ENCODE results near the gene PEAR1. TPM values are rescaled to one million over a fixed set of nuclear protein-coding genes. Genes with fewer than 3 reads are reported as not detected.

Gene PEAR1
- total and polyA plus RNA-seq, 2 of the 4 experiments (the other 2 are of a cell fraction) = 2.0 to 44.4 TPM

DNA sequence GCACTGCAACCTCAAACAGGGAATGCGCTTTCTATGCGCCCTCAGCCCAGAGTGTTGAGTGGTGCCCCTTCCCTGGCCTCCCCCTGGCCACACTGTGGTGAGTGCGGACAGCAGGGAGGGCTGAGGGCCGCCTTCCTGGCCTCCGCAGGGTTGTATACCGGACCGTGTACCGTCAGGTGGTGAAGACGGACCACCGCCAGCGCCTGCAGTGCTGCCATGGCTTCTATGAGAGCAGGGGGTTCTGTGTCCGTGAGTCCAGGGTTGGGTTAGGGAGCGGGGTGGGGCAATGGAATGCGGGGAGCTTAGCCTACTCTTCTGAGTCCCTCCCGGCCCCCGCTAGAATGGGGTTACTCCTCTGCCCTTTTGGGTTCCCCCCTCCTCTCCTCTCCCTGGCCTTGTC, 11.7 kb downstream of the PEAR1 start:
- H2BK5ac ChIP-seq (ENCODE audit: low read depth, low read length, poor library complexity, severe bottlenecking) = no peak overlapping the region
- no peak overlapping the region for H2AFZ ChIP-seq (replicated peaks; ENCODE audit: low read length, poor library complexity)
- TF ChIP-seq USF2 (IDR thresholded peaks at IDR 0.05; ENCODE audit: low read depth, low read length) (no peak), FOS (IDR thresholded peaks at IDR 0.05; ENCODE audit: low read depth, low read length) (no peak), RFX5 (IDR thresholded peaks at IDR 0.05; ENCODE audit: low read depth, low read length) (no peak), POLR2A (IDR thresholded peaks at IDR 0.05; ENCODE audit: low read depth, low read length) (no peak), MAFK (IDR thresholded peaks at IDR 0.05; ENCODE audit: low read depth, low read length) (no peak), RAD21 (IDR thresholded peaks at IDR 0.05; ENCODE audit: low read length) (no peak)
- POLR2A ChIA-PET (ENCODE audit: unreplicated experiment) = no interaction called here
- dilution Hi-C loops (cut with HindIII; ENCODE audit: low sequenced_read_pairs, unreplicated experiment) = no loop called here
- H3K79me1 ChIP-seq (ENCODE audit: low read depth in 1 of 2, low read length in 2 of 2) = peaks cover 7 to 66% of the 10 kb centered on the region in 2 experiments
- H2BK15ac ChIP-seq (ENCODE audit: low read depth, low read length) = no peak overlapping the region
- no peak overlapping the region; the same call in 1 of the 2 replicates for H3K23ac ChIP-seq (ENCODE audit: low read depth, low read length)
- ATAC-seq (ENCODE audit: low read depth) = no peak
- CTCF ChIA-PET = no interaction called here
- peaks cover 22% of the 10 kb centered on the region for H3K4me1 ChIP-seq (ENCODE audit: control insufficient read depth, insufficient read depth, low read length)
- no peak for DNase-seq
- BruUV-seq (replicated peaks) = no TSS peak
- H4K5ac ChIP-seq (ENCODE audit: low read depth, low read length) = no peak overlapping the region
- H3K14ac ChIP-seq (replicated peaks; ENCODE audit: low read depth, low read length) = no peak overlapping the region
- WGBS, 2 experiments (ENCODE audit: extremely low coverage in 2 of 2, insufficient read length in 1 of 2) = no CpG with 5 or more reads among the region's 16 CpGs
- no peaks in the 10 kb centered on the region for H3K27me3 ChIP-seq (ENCODE audit: control insufficient read depth, insufficient read depth, low read length)
- no peak overlapping the region for H3K27ac ChIP-seq (ENCODE audit: insufficient read depth, low read length)
- H4K20me1 ChIP-seq (ENCODE audit: insufficient read depth, low read length) = no peaks in the 10 kb centered on the region; the same call in 1 of the 2 replicates
- H3K9ac ChIP-seq (ENCODE audit: low read depth, low read length) = no peak overlapping the region
- no peak overlapping the region for H3K4me2 ChIP-seq (ENCODE audit: low read depth, low read length)
- intact Hi-C loops (cut with micrococcal nuclease) = no loop called here
- no peak overlapping the region for H3K56ac ChIP-seq (ENCODE audit: extremely low read depth, insufficient read depth, low read length)
- no peak overlapping the region for H2BK20ac ChIP-seq (ENCODE audit: low read depth, low read length)
- no peak overlapping the region for H2AK9ac ChIP-seq (replicated peaks; ENCODE audit: low read depth, low read length, poor library complexity)
- in situ Hi-C loops (cut with MboI; ENCODE audit: low sequenced_read_pairs) = no loop called here
- H3K4me3 ChIP-seq (ENCODE audit: insufficient read depth, low read depth, low read length) = no peak overlapping the region
- H3K9me1 ChIP-seq (ENCODE audit: insufficient read depth, low read length) = peaks cover 8% of the 10 kb centered on the region; the same call in 1 of the 2 replicates
- no peak overlapping the region for H3K18ac ChIP-seq (ENCODE audit: low read depth, low read length)
- H3K36me3 ChIP-seq (ENCODE audit: control insufficient read depth, insufficient read depth, low read length) = peaks cover 14% of the 10 kb centered on the region
- H2AK5ac ChIP-seq (ENCODE audit: low read depth, low read length) = no peak overlapping the region
- no peaks in the 10 kb centered on the region for H3K9me3 ChIP-seq (ENCODE audit: control insufficient read depth, insufficient read depth, low read length)
- no peak overlapping the region for H2BK120ac ChIP-seq (ENCODE audit: low read depth, low read length)
- no peak overlapping the region for H4K8ac ChIP-seq (ENCODE audit: low read depth in 2 of 2, low read length in 2 of 2)
- no peak overlapping the region for H3K4ac ChIP-seq (ENCODE audit: low read depth, low read length)
- H4K91ac ChIP-seq (ENCODE audit: insufficient read depth, low read depth, low read length) = no peak overlapping the region

Measured in IMR-90 (cell line).